ENCODE results near the gene SEMA3E.

DNA sequence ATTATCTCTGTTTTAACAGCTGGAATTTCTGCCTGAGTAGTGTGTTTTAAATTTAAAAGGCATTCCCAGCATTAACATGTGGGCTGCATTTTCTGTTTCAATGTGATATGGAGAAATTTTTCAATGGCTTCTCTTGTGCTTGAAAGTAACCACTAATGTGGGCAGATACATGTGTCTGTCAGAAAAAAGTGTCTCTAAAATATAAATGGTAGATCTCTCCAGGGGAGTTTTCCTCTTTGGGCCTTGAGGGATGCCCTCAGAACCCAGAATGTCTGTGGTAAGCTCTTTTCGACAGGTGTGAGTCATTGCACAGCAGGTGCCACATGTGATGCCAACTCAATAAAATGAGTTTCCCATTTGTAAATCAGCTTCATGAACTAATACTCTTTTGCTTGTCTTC lies 221.1 kb downstream of the SEMA3E start:
- TF ChIP-seq, protein P1, sequence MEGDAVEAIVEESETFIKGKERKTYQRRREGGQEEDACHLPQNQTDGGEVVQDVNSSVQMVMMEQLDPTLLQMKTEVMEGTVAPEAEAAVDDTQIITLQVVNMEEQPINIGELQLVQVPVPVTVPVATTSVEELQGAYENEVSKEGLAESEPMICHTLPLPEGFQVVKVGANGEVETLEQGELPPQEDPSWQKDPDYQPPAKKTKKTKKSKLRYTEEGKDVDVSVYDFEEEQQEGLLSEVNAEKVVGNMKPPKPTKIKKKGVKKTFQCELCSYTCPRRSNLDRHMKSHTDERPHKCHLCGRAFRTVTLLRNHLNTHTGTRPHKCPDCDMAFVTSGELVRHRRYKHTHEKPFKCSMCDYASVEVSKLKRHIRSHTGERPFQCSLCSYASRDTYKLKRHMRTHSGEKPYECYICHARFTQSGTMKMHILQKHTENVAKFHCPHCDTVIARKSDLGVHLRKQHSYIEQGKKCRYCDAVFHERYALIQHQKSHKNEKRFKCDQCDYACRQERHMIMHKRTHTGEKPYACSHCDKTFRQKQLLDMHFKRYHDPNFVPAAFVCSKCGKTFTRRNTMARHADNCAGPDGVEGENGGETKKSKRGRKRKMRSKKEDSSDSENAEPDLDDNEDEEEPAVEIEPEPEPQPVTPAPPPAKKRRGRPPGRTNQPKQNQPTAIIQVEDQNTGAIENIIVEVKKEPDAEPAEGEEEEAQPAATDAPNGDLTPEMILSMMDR (IDR thresholded peaks at IDR 0.05), result no peak
- TF ChIP-seq GRHL2 (CRISPR knock-in tag; IDR thresholded peaks at IDR 0.05; ENCODE audit: insufficient replicate concordance, severe bottlenecking) (no peak), ZNF121 (CRISPR knock-in tag; IDR thresholded peaks at IDR 0.05) (no peak), RELA (CRISPR knock-in tag; IDR thresholded peaks at IDR 0.05; ENCODE audit: borderline replicate concordance) (no peak), CREM (CRISPR knock-in tag; IDR thresholded peaks at IDR 0.05) (no peak), KAT7 (CRISPR knock-in tag; IDR thresholded peaks at IDR 0.05; ENCODE audit: borderline replicate concordance) (no peak), PRRX2 (CRISPR knock-in tag; IDR thresholded peaks at IDR 0.05) (no peak), JAZF1 (CRISPR knock-in tag; IDR thresholded peaks at IDR 0.05) (no peak), SP1 (CRISPR knock-in tag; conservative IDR thresholded peaks at IDR 0.05) (no peak), JUN (CRISPR knock-in tag; IDR thresholded peaks at IDR 0.05) (no peak)
- TF ChIP-seq, protein P2, sequence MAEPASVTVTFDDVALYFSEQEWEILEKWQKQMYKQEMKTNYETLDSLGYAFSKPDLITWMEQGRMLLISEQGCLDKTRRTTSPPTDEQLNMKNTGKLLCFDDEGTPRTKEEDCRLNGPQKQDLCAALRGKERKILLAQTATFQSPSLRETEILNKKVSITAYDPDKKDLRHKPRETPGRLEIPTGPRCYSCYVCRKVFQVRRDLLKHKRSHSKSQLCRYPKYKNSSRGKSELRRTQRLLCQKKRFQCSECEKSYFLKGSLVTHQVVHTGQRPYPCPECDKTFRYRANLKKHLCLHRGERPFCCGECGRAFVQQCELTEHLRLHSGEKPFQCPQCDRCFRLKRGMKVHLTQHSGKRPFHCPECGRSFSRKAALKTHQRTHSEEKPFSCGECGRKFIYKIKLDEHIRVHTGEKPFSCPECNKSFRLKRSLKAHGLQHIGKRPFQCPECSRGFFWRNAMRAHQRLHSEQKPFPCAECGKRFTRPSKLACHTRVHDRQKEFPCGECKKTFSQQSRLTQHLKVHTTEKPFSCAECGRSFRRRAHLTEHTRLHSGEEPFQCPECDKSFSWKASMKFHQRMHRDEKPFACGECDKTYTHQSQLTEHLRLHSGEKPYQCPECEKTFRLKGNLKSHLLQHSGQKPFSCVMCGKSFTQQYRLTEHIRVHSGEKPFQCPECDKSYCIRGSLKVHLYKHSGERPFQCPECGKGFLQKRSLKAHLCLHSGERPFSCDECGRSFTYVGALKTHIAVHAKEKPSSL (CRISPR knock-in tag; conservative IDR thresholded peaks at IDR 0.05), result no peak
